ENCODE results near the gene LAMA3. TPM values are rescaled to one million over a fixed set of nuclear protein-coding genes. Genes with fewer than 3 reads are reported as not detected.

The LAMA3 gene
- total and polyA plus RNA-seq, 10 of the 15 experiments (the other 5 are each of a cell fraction or from before 2014, with no cell fraction given), result 0.37 to 6.5 (median 5.4) TPM

- TF ChIP-seq CBFB (IDR thresholded peaks at IDR 0.05; ENCODE audit: low read depth) (no peak), ZNF24 (IDR thresholded peaks at IDR 0.05) (no peak), NR2C2 (IDR thresholded peaks at IDR 0.05; ENCODE audit: borderline replicate concordance, control insufficient read depth, insufficient read length, low read depth) (no peak), NR2C1 (IDR thresholded peaks at IDR 0.05) (no peak), E2F4 (IDR thresholded peaks at IDR 0.05; ENCODE audit: low read depth, low read length) (no peak), CREB1 (IDR thresholded peaks at IDR 0.05; ENCODE audit: low read depth) (no peak), JUNB (IDR thresholded peaks at IDR 0.05) (no peak), RB1 (IDR thresholded peaks at IDR 0.05; ENCODE audit: borderline replicate concordance) (no peak)
These were observed 267.2 kb downstream of the LAMA3 start (continued) for GRCh38 chr18:23956483-23956882.

GRCh38 chr18:23958036-23958435, 268.8 kb downstream of the LAMA3 start:
- BruUV-seq (replicated peaks), result no TSS peak
- no peak for DNase-seq (ENCODE audit: low read depth, low spot score)
- no peaks in the 10 kb centered on the region for H3K4me1 ChIP-seq (ENCODE audit: control insufficient read depth, insufficient read depth, low read length)
- TF ChIP-seq HDGF (IDR thresholded peaks at IDR 0.05), result no peak
- no peak for TF ChIP-seq REST (IDR thresholded peaks at IDR 0.05; ENCODE audit: low read depth, low read length)
- H3K4me2 ChIP-seq (ENCODE audit: control insufficient read depth, insufficient read depth), result no peak overlapping the region
- no peaks in the 10 kb centered on the region for H3K27me3 ChIP-seq (replicated peaks in 1 of 2; ENCODE audit: control insufficient read depth in 2 of 2, insufficient read depth in 2 of 2, low read length in 1 of 2)
- no peaks in the 10 kb centered on the region for H4K20me1 ChIP-seq (ENCODE audit: control insufficient read depth, insufficient read depth)
- no peak overlapping the region for H2AFZ ChIP-seq (ENCODE audit: control insufficient read depth, low read depth, low read length)
- SMC1A ChIA-PET (ENCODE audit: uncharacterized antibody, unreplicated experiment), result interaction anchor here (0.8 to 2.4 kb wide), 2 partner anchors 43 to 162 kb away, joined by 4 to 5 read pairs; no protein-coding TSS in a partner anchor
- intact Hi-C loops (cut with micrococcal nuclease; ENCODE audit: unreplicated experiment) (no loop called here), in situ Hi-C loops (cut with MboI) (no loop called here)
- no peaks in the 10 kb centered on the region for H3K79me2 ChIP-seq (ENCODE audit: control insufficient read depth, insufficient read depth, low read length)
- H3K9ac ChIP-seq (ENCODE audit: control insufficient read depth, insufficient read depth, low read length), result no peak overlapping the region
- CTCF ChIA-PET, result interaction anchor here (1.6 kb wide), 1 partner anchor 32 kb away, joined by 4 read pairs; no protein-coding TSS in a partner anchor
- RAD21 ChIA-PET (ENCODE audit: unreplicated experiment), result interaction anchor here (1.1 kb wide), 1 partner anchor 9 kb away, joined by 3 read pairs; no protein-coding TSS in a partner anchor
- ATAC-seq, result no peak
- no peak for FAIRE-seq
- H3K36me3 ChIP-seq (ENCODE audit: control insufficient read depth in 2 of 2, insufficient read depth in 2 of 2, low read length in 1 of 2), result no peaks in the 10 kb centered on the region
- POLR2A ChIA-PET, result no interaction called here
- H3K27ac ChIP-seq (ENCODE audit: control insufficient read depth, insufficient read depth), result no peak overlapping the region
- no peaks in the 10 kb centered on the region for H3K9me3 ChIP-seq (replicated peaks; ENCODE audit: control insufficient read depth, insufficient read depth, low read length)
- 59% methylated on average over 9 of the region's 10 CpGs for WGBS (ENCODE audit: insufficient coverage, insufficient replicate concordance, low lambda C conversion rate, missing lambda C conversion rate)
- no peak overlapping the region for H3K4me3 ChIP-seq

Measured in GM12878 (cell line).